ENCODE data around the gene ARID5A.

The ARID5A gene

GRCh38 chr2:96528006-96528699 is 8.4 kb upstream of the ARID5A start:
- peak; percentile 75 for DNase-seq

DNA sequence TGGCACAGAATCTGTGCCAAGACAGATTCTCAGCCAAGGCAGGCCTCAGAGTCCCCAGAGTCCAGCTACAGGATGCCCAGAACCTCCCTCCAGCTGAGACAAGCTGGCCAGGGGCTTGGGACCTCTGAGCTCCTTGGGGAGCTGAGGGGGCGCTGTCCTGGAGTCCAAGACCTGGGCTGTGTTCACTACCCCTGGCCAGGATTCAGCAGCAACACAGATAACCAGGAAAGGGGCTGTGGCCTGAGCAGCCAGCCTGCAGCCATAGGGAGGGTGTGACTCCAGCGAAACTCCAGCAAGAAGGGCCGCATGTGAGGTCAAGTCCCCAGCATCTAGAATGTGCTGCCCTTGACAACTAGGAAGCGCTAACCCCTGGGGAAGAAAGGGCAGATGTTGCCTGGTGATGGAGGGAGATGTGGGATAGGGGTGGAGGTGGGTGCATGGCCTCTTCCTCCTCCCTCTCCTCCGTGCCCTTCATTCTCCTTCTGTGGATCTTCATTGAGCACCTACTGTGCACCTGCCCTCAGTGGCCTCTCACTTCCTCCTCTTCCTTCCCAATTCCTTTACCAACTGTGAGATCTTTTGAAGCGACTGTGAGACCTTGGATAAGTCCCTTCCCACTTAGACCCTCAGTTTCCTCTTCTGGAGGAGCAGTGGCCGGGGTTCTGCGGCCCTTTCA is 7.7 kb upstream of the ARID5A start:
- no peak for DNase-seq

- DNase-seq, result no peak
Observed at GRCh38 chr2:96529376-96530143, 7.0 kb upstream of the ARID5A start.

GRCh38 chr2:96530144-96530430 is 6.5 kb upstream of the ARID5A start:
- DNase-seq, result no peak

- no peak for DNase-seq
Observed at GRCh38 chr2:96530474-96531357, 5.8 kb upstream of the ARID5A start.

DNA sequence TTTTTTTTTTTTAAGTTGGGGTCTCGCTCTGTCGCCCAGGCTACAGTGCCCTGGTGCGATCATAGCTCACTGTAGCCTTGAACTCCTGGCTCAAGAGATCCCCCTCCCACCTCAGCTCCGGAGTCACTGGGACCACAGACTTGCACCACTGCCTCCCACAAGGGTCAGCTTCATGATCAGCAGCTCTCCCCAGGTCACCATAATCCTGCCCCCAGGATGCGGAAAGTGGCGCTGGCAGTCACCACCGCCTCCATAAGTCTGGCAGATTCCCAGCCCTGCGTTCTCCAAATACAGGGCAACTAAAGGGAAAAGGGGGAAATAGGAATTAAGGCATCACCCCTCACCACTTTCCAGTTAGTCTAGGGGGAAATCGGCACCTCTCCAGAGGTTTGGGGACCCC is 5.2 kb upstream of the ARID5A start:
- DNase-seq, result no peak

- DNase-seq, result peak; percentile 91
Observed at GRCh38 chr2:96531872-96532505, 4.6 kb upstream of the ARID5A start.

GRCh38 chr2:96532641-96533291 is 3.8 kb upstream of the ARID5A start:
- DNase-seq, result no peak

DNA sequence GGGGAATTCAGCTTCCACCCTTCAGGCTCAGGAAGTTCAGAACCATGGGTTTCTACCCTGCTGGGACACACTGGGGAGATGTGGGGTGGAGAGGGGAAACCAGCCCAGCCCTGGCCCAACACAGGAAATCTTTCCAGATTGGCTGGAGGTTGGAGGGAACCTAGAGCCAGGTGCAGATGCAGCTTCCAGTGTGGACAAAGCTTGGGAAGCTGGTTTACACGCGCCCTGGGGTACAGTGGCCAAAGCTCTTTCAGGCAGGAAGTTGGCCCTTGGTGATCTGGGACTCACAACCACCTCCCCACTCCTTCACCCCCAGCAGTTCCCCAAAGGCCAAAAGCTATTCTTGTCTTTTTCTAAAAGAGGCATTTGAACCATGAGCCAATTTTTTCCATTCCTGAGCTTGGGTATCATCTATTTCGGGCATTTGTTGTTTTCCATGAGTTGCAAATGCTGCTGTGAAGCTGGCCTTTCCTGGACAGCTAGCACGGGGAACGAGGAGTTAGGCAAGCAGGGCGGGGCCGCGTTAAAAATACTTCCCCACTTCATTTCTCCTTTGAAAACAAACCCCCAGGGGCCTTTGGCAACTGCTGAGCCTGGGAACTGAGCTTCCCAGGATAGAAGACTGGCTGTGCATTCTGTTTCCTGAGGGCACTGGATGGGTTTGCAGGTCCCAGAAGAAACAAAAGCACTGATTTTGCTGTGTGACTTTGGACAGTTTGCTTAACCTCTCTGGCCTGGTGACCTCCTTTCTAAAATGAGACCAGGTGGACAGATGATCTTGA is 3.1 kb upstream of the ARID5A start:
- no peak for DNase-seq

GRCh38 chr2:96534141-96534540 is 2.4 kb upstream of the ARID5A start:
- DNase-seq, result no peak

DNA sequence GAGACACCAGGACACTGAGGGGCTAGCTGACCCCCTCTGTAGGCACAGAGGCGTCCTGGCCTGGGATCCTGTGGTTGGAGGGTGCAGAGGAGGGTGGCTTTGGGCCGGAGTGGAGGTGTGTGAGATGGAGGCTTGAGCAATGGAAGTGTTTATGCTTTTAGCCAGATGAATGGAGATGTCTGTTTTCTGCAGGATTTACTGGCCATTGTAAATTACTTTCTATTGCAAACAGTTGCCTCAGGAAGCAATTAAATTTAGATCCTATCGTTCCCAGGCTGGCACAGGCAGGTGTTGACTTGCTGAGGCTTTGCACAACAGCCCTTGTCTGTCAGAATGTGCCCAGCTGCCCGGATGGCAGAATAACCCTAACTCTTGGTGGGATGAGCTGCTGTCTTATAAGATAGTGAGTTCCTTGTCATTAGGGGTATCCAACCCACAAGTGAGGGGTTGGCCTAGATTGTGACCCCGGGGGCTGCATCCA is 1.8 kb upstream of the ARID5A start:
- DNase-seq, result no peak

DNA sequence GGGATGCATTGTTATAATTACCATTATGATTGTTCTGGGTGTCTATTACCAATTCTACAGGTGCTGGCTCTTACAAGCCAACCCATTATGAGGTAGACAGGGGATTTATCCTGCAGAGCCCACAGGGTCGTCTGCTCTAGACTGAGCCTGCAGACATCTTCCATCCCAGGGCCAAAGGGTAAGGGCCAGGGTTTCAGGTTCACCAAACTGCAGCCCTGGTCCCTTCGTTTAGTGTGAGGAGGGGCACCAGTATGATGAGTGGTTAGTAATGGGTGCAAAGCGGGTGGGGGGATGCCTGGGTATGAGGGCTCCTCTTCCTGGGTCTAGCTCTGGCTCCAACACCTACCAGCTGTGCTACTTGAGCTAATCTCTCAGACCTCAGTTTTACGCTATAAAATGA is 1.2 kb upstream of the ARID5A start:
- no peak for DNase-seq

DNA sequence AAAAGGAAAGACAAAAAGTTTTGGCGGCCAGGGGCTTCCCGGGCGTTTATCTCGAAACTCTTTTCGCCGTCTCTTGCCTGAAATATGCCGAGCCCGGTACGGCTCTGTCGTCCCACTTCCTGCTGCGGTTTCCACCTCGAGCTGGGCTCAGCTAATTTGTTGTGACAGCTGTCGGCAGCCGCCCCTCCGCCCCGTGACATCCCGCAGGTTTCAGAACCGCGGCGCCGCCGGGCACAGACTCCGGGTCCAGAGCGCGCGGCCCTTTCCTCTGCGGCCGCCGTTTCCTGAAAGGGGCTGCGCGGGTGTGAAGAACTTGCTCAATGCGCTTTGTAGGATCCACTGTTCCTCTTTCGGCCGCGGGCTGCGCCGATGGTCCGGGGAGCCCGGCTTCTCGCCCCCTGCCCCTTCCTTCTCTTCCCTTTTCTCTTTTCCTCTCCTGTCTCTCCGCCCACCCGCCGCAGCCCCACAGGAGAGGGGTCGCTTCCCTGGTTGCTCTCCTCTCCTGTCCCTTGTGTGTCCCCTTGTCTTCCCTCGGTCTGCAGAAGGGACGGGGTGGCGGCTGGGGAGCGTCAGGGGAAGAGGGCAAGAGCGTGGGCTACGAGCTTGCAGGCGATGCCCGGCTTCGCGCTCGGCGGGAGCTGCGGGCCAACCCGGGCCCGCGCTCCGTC is 648 bp downstream of the ARID5A start:
- peak; percentile 93 for DNase-seq

- DNase-seq, result peak; percentile 73
Observed at GRCh38 chr2:96537734-96538486, 1.4 kb downstream of the ARID5A start.

GRCh38 chr2:96538487-96539214 is 2.1 kb downstream of the ARID5A start:
- DNase-seq, result peak; percentile 94

GRCh38 chr2:96539215-96539920 is 2.8 kb downstream of the ARID5A start:
- no peak for DNase-seq

DNA sequence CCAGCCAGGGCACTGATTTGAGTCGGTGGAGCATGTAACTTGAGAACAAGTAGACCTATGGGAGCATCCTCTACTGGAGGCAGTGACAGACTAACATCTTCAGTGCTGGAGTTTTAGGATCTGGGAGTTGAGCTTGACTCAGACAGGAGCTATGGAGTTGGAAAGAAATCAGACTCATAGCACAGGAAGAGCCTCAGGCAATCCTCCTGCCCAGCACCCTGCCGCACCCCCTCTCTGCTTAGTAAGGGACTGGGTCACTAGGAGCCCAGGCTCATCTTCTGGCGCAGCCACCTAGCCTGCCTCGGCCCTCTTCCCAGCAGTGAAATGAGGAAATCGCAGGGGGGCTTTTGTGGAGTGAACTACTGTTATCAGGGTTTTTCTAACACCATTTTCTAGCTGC is 3.6 kb downstream of the ARID5A start:
- no peak for DNase-seq

DNA sequence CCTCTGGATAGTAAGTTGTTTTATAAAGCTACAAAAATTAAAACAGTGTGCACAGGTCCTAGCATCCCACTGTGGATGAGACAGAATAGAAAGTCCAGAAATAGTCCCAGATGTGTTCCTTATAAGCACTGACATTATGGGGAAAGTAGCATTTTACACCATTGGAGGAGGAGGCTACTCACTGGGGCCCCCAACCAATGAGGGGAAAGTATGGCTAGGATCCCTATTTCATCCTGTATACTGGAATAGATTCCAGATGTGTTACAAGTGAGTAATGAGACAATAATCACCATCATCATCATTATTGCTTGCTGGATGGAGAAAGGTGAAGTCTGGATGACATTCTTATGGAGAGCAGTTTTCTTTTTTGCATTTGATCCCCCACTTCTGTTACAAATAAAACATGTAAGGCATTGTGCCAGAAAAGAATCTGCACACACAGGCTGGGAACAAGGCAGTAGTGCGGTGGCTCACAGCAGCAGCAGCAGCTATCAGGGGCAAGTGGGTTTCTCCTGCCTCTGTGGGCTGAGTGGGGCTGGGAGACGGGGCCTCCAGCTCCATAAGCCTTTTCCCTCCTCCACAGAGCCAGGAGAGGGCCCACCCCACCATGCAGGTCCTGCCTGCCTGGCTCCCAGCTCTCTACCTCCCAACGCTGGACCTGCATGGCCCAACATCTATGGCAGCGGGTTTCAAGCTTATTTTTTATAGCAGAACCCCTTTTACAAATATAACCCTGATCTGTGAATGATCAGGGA is 5.0 kb downstream of the ARID5A start:
- DNase-seq, result no peak

Measured in CD4-positive, alpha-beta T cell treated with Interleukin-21 for 1 hour (primary cell).